NCI-H446 treated with DMSO at 0.1 percent for 48 hours (cell line): ENCODE results near the gene DLGAP3.

ENCODE experiments used
- DNase-seq: peaks from one replicate; lab custom pipeline; 2025; lab: John Stamatoyannopoulos, UW

Gene DLGAP3

DNA sequence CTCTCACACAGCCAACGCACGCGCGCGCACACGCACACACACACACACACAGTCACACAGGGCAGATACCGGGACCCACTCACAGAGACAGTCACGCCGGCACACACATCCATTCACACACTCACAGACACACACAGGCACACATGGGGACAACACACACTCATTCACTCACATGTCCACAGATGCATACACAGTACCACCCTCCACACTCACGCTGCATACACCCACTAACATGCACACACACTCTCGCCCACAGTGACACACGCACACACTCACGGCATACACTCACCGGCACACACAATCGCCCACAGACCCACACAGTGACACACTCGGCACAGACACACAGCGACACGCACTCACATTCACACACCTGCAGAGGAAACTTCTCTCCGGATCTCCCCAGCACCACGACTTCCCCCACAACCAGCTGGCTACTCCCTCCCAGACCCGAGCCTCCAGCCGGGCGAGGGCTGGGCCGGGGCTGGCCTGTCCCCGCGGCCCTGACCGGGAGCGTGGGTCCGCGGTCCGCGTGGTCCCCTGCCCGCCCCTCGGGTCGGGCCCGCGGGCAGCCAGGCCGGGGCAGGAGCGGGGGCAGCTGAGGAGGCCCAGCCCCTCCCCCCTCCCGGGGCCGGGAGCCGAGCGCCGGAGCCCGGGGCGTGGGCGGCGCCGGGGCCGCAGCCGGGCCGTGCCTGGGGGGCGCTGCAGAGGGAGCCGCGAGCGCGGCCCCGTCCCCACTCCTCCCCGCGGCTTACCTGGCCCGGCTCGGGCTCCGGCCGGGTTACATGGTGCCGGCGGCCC, 552 bp downstream of the DLGAP3 start:
- DNase-seq = no peak

GRCh38 chr1:34928066-34928696, 1.3 kb downstream of the DLGAP3 start:
- DNase-seq = no peak

GRCh38 chr1:34927316-34927715, 2.1 kb downstream of the DLGAP3 start:
- DNase-seq = no peak

DNA sequence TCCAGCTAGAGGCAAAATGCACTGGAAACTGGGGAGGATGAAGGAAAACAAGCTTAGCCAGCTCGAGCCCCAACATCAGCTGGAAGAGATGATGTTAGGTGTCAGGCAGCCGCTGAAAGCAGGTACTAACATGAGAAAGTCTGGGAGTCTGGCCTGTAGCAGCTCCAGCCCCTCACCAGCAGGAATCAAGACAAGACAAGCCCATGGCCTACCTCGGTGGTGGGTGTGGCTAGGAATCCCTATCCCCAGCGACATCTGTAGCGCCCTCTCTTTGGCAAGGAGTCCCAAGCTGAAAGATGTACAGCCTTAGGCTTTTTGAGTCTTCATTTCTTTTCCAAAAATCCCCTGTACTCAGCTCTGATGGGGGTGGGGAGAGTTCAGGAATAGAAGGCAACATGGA, 2.6 kb downstream of the DLGAP3 start:
- DNase-seq = no peak

GRCh38 chr1:34926156-34926555, 3.3 kb downstream of the DLGAP3 start:
- no peak for DNase-seq

GRCh38 chr1:34925730-34926129, 3.7 kb downstream of the DLGAP3 start:
- DNase-seq = no peak

DNA sequence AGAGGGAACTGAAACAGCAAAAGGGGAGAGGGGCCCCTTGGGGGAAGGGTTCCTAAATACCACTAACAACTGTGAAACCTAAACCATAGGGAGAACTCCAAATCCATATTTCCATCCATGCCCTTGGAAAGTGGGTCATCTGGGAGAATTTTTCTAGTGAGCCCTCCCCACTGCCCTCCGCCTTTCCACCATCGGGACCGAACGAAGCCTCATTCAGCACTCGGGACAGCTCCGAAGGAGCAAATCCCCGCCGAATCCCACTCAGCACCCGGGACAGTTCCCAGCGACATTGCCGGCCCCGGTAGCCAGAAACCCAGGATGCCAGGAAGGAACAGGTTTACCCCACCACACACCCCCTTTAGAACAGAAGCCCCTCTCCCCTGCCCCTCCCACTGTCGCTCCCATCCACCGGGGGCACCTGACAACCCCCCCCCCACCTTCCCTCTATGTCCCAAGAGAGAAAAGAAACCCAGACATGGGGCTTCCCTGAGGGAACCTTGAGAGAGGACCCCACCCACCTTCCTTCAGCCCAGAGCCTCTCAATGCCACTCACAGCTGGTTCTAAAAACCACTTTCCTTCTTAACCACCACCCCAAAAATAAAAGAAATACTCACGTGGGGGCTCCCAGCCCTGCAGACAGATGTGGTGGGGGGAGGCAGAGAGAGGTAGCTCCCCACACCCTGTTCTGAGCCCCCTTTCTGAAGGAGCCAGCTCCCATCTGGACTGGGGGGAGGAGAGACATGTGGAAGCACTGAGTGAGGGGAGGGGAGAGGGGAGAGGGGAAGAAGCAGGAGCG, 4.5 kb downstream of the DLGAP3 start:
- no peak for DNase-seq

DNA sequence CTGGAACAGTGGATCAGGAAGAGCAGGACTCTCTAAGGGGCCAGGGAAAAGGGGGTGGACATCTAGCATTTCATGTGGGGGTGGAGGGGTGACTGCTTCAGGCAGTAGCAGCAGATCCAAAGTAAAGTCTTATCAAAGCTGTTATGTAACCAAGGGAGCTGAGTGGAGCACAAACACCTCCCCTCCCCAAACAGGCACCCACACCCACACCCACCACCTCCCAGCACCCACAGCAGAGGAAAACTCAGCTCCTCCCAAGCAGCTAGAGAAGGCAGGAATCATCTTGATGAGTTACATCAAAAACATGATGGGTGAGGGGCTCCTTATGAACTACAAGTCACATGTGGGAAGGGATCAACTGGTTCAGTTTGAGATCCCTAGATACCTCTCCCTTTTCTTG, 6.0 kb downstream of the DLGAP3 start:
- no peak for DNase-seq

- no peak for DNase-seq
Observed at GRCh38 chr1:34918977-34919561, 10.4 kb downstream of the DLGAP3 start.

GRCh38 chr1:34918386-34918976, 11.0 kb downstream of the DLGAP3 start:
- no peak for DNase-seq

DNA sequence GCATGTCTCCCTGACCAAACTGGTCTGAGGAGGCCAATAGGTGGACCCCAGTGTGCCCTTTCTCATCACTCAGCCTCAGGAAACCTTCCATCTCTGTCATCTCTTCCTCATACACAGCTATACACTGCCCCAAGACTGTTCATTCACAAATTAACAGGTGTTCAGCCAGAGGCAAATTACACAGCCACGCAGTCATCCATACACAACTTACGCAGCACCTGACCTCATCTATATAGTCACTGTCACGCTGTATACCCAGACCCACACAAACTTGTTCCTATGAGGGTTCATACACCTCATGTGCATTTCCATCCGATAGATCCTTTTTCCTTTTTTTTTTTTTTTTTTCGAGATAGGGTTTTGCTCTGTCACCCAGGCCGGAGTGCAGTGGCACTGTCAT, 12.4 kb downstream of the DLGAP3 start:
- no peak for DNase-seq

DNA sequence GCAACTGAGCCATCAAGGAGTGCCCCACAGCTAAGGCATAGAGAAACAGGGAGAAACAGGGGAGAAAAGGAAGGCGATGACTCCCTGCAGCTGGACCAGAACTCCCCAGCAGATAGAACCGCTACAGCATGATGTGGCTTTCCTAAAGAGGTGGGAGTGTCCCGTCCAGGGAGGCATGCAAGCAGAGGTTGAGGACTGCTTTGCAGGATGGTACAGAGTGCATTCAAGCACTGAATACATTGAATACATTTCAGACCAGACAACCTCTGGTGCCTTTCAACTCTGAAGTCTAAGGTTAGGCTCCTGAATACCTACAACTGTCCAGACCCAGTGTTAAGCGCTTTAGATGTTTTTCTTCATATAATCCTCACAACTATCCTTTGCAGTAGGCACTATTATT, 13.3 kb downstream of the DLGAP3 start:
- DNase-seq = no peak

GRCh38 chr1:34915521-34915920, 13.9 kb downstream of the DLGAP3 start:
- no peak for DNase-seq

DNA sequence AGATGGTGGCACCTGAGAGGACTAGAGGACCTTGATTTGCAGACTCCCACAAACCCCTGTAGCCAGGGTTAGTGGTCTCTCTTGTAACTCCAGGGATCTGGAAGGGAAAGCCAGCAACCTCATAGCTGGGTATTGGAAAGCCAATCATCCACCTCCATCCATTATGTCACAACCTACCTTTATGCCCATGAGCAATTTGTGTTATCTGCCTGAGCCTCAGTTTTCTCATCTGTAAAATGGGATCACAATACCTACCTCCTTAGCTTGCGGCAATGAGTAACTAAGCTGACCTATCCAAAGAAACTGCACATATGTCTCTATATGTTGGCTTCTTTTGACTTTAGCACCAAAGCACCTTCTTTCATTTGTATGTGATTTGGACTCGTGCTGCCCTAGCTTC, 14.5 kb downstream of the DLGAP3 start:
- DNase-seq = no peak

GRCh38 chr1:34911465-34911864, 18.0 kb downstream of the DLGAP3 start:
- no peak for DNase-seq

DNA sequence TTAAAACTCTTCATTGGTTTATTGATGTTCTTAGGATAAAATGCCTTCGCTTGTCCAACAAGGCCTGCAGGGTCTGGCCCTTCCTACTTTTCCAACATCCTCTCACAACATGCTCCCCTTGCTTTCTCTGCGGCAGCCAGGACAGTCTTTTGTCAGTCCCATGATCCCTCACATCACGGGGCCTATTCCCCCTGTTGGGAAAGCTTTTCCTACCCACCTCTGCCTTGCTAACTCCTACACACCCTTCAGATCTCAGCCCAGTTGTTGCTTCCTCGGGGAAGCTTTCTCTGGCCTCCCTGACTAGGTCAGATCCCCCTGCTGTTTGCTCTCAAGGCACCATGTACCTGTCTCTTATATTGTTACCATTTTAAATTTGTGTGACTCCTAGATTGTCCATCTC, 19.0 kb downstream of the DLGAP3 start:
- no peak for DNase-seq

DNA sequence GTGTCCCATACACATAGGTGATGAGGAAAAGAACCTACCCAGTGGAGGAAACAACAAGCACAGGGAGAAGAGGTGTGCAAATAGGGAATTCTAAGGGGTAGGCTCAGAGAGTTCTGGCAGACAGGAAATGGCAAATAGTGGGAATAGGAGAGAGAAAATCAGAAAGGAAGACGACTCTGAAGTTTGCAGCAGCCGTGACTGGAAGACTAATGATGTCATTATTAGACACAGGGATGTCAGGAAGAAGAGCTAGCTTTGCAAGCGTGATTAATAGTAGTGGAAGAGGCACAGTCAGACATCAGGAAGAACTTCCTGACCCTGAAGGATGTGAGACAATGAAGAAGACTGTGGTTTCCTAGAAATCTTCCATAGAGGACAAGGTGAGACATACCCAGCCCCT, 21.1 kb downstream of the DLGAP3 start:
- DNase-seq = no peak

DNA sequence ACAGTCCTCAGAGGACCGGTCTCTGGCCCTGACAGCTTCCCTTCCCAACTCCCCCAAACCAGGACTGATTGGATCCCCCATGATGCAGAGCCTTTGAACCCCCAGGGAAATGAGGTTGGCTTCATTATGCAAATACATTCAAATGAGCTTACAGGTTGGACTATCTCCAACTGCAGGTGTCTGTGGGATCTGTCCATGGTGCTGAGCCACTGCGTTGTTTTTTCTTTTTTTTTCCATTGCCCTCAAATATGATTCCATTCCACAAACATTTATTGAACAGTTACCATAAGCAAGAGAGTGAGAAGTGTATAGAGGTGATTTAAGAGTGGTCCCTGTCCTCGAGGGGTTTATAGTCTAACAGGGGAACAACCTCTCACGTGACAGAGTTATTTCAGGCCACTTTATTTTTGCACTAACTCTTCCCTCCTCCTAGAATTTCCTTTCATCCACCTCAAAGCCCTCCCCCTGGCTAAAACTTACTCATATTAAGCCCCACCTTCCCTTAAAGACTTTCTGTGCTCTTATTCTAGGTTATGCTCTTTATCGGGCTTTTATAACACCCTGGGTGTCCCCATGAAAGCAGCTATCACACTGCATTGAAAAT, 21.9 kb downstream of the DLGAP3 start:
- DNase-seq = no peak

DNA sequence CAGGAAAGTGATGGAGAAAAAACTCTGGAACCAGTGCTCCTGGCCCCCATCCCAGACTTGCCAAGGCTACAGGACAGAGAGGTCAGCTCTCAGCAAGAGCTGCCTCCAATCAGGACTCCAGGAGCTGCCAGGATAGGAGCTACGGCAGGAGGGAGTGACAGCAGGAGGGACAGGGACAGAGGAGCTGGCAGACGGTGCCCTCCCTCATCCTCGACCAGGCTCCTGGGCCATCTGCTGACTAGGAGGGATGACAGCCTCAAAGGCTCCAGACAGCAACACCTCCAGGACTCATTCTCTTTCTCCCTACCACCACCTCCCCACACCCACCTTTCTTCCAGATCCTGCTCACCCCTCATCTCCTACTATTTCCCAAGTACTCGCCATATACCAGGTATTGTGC, 22.7 kb downstream of the DLGAP3 start:
- no peak for DNase-seq

GRCh38 chr1:34906222-34906621, 23.2 kb downstream of the DLGAP3 start:
- no peak for DNase-seq

- no peak for DNase-seq
Observed at GRCh38 chr1:34905098-34905459, 24.4 kb downstream of the DLGAP3 start.
